ENCODE measurements around the gene BAHD1. TPM values are rescaled to one million over a fixed set of nuclear protein-coding genes. Genes with fewer than 3 reads are reported as not detected.

The BAHD1 gene
- total RNA-seq, 2 donors from 2014 or later, result 30.2 to 32.1 TPM

DNA sequence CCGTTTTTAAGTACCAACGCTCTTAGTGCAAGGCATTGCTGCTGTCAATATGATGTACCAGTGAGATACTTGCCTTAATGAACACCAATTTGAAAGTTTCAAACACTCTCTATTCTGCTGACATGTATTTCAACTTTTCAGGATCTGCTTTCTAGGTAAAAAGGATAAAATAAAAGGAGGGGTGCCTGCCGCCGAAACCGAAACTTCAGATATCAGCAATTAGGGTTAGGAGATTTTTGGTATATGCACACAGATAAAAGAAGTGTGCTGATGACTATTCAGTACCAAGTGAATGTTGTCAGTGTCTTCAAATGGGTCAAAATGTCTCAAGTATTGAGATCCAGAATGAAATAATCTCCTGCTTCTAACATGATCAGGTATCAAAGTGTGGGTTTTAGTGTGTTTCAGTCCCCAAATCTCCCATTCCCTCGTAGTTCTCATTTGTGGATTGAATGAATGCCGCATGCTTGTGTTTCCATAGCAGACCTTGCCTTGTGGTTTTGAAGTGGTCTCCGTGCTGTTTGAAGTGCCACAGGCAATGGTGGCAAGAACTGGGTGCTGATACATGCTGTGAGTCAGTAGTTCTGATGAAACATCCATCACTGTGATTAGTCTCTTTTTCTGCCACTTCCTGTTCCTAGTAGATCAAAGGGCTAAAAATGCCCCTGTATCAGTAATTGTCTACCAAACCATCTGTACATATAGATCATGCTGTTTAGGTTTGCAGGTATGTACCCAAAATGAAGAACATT lies 52.5 kb downstream of the BAHD1 start:
- peak in 1 of 3 donors; percentile 39 for DNase-seq

DNA sequence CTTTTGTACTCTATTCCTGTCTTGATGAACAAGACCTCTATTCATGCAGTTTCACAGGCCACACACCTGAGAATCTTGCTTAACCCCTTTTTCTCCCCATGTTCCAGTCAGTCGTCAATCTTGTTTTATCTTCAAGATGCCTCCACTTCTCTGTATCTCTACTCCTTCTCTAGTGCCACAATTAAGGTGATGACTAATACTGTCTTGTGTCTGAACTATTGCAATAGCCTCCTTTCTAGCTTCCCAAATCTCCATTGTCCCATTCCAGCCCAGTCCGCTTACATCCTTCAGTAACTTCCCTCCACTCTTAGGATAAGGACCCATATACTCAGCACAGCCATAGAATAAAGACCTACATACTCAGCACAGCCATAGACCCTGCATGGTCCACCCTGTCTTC lies 54.8 kb downstream of the BAHD1 start:
- H3K4me1 Mint-ChIP-seq, result peaks cover 22% of the 10 kb centered on the region
- DNase-seq, result no peak
- no peak for ATAC-seq
- no peaks in the 10 kb centered on the region for H3K9me3 ChIP-seq (ENCODE audit: control insufficient read depth, low read length, poor library complexity, severe bottlenecking)
- peaks cover 11% of the 10 kb centered on the region for H3K27me3 Mint-ChIP-seq
- no peaks in the 10 kb centered on the region for H3K36me3 Mint-ChIP-seq (ENCODE audit: low read depth)
- no peak overlapping the region for H3K27ac Mint-ChIP-seq
- H3K4me3 Mint-ChIP-seq, result no peak overlapping the region

More for the DNA sequence above, 52.5 kb downstream of the BAHD1 start:
- Mint-ChIP-seq H3K4me1 (peaks cover 22% of the 10 kb centered on the region), H3K36me3 (ENCODE audit: low read depth) (no peaks in the 10 kb centered on the region), H3K4me3 (peak overlapping the region; percentile 87), H3K27ac (peak overlapping the region; percentile 87), H3K27me3 (peaks cover 2% of the 10 kb centered on the region)
- H3K9me3 ChIP-seq (ENCODE audit: control insufficient read depth, low read length, poor library complexity, severe bottlenecking), result no peaks in the 10 kb centered on the region
- ATAC-seq, result peak; percentile 93

DNA sequence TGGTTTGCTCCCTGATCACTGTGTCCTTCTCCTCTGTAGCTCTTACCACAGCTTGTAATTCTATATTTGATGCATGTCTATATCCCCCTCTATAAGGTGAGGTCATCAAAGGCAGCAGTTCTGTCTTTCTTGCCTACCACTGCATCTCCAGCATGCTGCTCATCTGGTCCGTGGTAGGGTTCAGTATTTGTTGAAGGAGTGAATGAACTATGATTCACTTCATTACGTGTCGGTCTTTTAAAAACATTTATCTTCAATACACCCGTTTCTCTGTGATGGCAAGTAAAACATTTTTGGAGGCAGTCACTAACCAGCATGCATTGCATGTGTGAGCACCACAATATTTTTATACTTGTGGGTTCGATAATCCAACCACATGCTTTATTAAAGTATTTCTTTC lies 57.7 kb downstream of the BAHD1 start:
- Mint-ChIP-seq H3K4me3 (no peak overlapping the region), H3K36me3 (ENCODE audit: low read depth) (no peaks in the 10 kb centered on the region), H3K27ac (no peak overlapping the region), H3K27me3 (peaks cover 21% of the 10 kb centered on the region), H3K4me1 (peaks cover 15% of the 10 kb centered on the region)
- ATAC-seq (no peak), DNase-seq (no peak)
- H3K9me3 ChIP-seq (ENCODE audit: control insufficient read depth, low read length, poor library complexity, severe bottlenecking), result no peaks in the 10 kb centered on the region

DNA sequence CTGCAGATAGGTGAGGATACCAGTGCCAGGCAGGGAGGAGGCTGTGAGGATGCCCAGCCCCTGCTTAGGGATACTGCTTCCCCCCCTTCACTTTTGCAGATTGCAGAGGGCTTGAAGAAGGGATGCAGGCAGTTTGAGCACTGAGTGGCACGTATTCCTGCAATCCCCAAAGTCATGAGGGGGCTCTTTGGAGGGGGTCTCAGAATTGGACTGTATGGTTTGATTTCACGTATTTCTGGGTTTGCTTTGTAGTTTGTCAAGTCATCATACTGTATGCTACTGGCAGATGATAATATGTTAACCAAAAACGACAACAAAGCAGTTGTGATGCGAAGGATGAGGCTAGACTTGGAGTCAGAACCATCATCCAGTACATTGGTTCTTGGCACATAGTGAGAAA lies 58.1 kb downstream of the BAHD1 start:
- ATAC-seq, result no peak
- no peak overlapping the region for H3K4me3 Mint-ChIP-seq
- peaks cover 10% of the 10 kb centered on the region for H3K4me1 Mint-ChIP-seq
- H3K9me3 ChIP-seq (ENCODE audit: control insufficient read depth, low read length, poor library complexity, severe bottlenecking), result no peaks in the 10 kb centered on the region
- peaks cover 21% of the 10 kb centered on the region for H3K27me3 Mint-ChIP-seq
- DNase-seq, result no peak
- no peaks in the 10 kb centered on the region for H3K36me3 Mint-ChIP-seq (ENCODE audit: low read depth)
- H3K27ac Mint-ChIP-seq, result no peak overlapping the region

DNA sequence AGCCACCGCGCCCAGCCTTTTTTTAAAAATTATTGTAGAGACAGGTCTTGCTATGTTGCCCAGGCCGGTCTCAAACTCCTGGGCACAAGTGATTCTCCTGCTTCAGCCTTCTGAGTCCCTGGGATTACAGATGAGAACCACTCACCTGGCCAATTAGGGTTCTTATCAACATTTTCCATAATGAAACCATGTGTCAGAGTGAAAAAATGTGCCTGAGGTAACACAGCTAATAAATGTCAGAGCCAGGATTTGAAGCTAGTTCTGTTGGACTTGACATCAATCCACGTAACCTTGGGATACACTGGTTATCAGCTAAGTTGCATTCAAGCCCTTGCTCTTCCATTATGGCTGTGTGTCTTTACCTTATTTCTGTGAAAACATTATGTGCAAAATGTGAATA lies 59.2 kb downstream of the BAHD1 start:
- no peak overlapping the region for H3K4me3 Mint-ChIP-seq
- DNase-seq, result no peak
- H3K9me3 ChIP-seq (ENCODE audit: control insufficient read depth, low read length, poor library complexity, severe bottlenecking), result no peaks in the 10 kb centered on the region
- H3K4me1 Mint-ChIP-seq, result peaks cover 5% of the 10 kb centered on the region
- H3K36me3 Mint-ChIP-seq (ENCODE audit: low read depth), result no peaks in the 10 kb centered on the region
- peaks cover 28% of the 10 kb centered on the region for H3K27me3 Mint-ChIP-seq
- H3K27ac Mint-ChIP-seq, result no peak overlapping the region
- no peak for ATAC-seq

DNA sequence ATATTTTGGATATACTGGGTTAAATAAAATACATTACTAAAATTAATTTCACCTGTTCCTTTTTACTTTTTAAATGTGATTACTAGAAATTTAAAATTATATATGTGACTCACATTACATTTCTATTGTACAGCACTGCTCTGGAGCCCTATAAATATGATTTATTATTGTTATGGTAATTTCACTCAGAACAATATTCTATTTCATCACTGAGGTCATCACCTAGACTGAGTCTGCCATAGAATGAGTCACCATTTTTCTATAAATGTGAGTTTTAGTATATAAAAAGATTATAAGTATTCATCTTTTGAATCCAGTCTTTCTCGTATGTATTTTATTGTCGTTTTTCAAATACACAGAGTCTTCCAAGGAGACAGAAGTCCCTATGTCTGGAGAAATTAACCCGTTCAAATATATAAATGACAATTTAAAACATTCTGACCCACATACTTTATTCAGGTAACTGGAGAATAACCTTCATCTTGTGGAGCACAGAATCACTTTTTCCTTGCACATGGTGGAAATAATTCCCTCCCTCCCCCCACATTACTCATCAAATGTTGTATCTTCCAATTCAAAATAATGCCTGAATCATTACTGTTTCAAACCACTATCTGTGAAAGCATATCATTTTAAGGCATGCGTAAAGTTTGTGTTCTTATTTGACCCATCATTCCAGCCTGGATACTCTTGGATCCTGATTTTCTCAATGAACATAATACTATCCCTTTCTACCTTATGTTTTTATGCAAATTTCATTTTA lies 60.0 kb downstream of the BAHD1 start:
- Mint-ChIP-seq H3K4me3 (no peak overlapping the region), H3K4me1 (peaks cover 2% of the 10 kb centered on the region), H3K27ac (no peak overlapping the region), H3K27me3 (peaks cover 31% of the 10 kb centered on the region), H3K36me3 (ENCODE audit: low read depth) (no peaks in the 10 kb centered on the region)
- no peak for ATAC-seq
- no peak for DNase-seq
- H3K9me3 ChIP-seq (ENCODE audit: control insufficient read depth, low read length, poor library complexity, severe bottlenecking), result no peaks in the 10 kb centered on the region

DNA sequence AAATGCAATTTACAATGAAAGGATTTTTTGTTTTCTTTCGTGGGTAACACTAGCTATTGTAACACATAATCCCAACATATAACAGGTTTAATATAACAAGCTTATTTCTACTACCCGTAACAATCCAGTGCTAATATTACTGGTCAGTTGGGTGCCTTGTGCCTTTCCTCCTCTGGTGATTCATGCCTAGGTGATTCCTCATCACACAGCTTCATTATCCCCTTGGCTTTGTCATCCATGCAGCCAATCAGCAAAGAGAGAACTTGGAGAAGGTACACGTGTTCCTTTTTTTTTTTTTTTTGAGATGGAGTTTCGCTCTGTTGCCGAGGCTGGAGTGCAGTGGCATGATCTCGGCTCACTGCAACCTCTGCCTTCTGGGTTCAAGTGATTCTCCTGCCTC lies 60.7 kb downstream of the BAHD1 start:
- Mint-ChIP-seq H3K27me3 (peaks cover 37% of the 10 kb centered on the region), H3K4me3 (no peak overlapping the region), H3K4me1 (no peaks in the 10 kb centered on the region), H3K36me3 (ENCODE audit: low read depth) (no peaks in the 10 kb centered on the region), H3K27ac (no peak overlapping the region)
- ATAC-seq (no peak), DNase-seq (no peak)
- no peaks in the 10 kb centered on the region for H3K9me3 ChIP-seq (ENCODE audit: control insufficient read depth, low read length, poor library complexity, severe bottlenecking)

DNA sequence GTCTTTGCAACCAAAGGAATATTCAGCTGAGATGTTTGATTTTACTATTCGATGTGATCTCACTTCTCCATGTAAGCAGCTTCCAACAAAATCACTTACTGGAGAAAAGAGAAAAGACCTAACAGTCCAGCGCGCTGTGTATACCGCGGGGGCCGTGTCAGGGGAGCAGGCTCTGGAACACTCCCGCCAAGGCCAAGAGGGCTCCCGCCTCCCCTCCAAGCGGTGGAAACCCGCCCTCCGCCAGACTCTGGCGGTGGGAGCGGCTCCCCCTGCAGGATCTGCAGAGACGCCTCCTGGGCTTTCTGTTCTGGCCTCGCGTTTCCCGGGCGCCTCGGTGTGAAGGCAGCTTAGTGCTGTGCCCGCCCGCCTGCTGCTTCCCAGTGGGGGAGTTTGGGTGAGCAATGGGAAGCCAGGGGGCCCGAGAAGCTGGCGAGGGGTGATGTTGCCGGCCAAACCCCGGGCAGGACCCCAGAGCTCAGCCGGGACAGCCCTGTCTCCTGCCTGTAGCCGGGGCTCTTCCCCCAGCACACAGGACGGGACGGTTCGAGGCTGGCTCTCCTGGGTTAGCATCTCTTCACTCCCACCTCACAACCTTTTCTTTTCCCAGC lies 66.3 kb downstream of the BAHD1 start:
- ATAC-seq, result peak; percentile 78
- H3K27ac Mint-ChIP-seq, result no peak overlapping the region
- H3K36me3 Mint-ChIP-seq (ENCODE audit: low read depth), result peaks cover 2% of the 10 kb centered on the region
- H3K4me1 Mint-ChIP-seq, result peaks cover 22% of the 10 kb centered on the region
- H3K27me3 Mint-ChIP-seq, result peaks cover 68% of the 10 kb centered on the region
- H3K4me3 Mint-ChIP-seq, result peak overlapping the region; percentile 39
- DNase-seq, result peak; percentile 45 to 48 (median 46)
- H3K9me3 ChIP-seq (ENCODE audit: control insufficient read depth, low read length, poor library complexity, severe bottlenecking), result no peaks in the 10 kb centered on the region

DNA sequence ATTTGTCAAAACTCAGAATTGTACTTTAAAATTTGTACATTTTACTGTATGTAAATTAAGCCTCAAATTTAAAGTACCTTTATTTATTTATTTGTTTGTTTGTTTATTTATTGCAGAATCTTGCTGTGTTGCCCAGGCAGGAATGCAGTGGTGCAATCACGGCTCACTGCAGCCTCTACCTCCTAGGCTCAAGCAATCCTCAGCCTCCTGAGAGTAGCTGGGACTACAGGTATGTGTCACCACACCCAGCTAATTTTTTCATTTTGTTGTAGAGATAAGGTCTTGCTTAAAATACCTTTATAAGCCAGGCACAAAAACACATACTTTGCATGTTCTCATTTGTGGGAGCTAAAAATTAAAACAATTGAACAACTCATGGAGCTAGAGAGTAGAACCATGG lies 67.5 kb downstream of the BAHD1 start:
- Mint-ChIP-seq H3K4me3 (no peak overlapping the region), H3K4me1 (peaks cover 25% of the 10 kb centered on the region), H3K27me3 (peaks cover 69% of the 10 kb centered on the region), H3K36me3 (ENCODE audit: low read depth) (peaks cover 10% of the 10 kb centered on the region), H3K27ac (no peak overlapping the region)
- DNase-seq (no peak), ATAC-seq (no peak)
- no peaks in the 10 kb centered on the region for H3K9me3 ChIP-seq (ENCODE audit: control insufficient read depth, low read length, poor library complexity, severe bottlenecking)

DNA sequence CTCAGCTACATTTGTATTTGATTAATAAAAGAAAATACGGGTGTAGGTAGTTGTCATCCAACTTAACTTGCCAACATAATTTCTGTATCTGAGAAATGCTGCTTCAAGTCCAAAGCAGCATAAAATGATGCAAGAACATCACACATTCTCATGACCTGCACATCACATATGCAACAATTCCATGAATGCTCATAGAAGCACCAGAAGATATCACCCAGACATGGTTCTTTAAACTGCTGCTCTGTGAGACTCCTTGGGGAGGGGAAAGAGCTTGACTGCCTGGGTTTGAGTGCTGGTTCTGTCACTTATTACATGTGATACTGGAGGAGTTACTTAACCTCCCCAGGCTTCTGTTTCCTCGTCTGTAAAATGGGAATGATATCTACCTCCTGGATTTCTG lies 69.4 kb downstream of the BAHD1 start:
- ATAC-seq, result no peak
- no peaks in the 10 kb centered on the region for H3K9me3 ChIP-seq (ENCODE audit: control insufficient read depth, low read length, poor library complexity, severe bottlenecking)
- Mint-ChIP-seq H3K4me3 (no peak overlapping the region), H3K27me3 (peaks cover 72% of the 10 kb centered on the region), H3K4me1 (peaks cover 26% of the 10 kb centered on the region), H3K36me3 (ENCODE audit: low read depth) (peaks cover 11% of the 10 kb centered on the region), H3K27ac (no peak overlapping the region)
- DNase-seq, result no peak

DNA sequence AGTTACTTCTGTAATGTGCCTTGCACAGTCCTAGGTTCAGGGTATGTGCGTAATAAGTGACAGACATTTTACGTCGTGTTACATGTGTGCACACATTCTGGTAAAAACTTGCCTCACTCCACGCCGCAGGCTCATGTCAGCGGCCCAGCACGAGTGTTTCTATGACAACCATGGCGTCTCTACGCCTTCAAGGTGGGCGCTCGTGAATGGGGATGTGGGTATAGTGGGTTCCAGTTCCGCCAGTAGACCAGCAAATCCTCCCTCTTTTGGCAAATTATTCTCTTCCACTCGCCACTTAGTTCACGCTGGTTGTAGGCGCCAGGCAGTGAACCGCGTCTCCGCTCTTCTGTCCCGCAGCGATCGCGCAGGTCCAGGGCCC lies 70.3 kb downstream of the BAHD1 start:
- Mint-ChIP-seq H3K27me3 (peaks cover 74% of the 10 kb centered on the region), H3K36me3 (ENCODE audit: low read depth) (peaks cover 13% of the 10 kb centered on the region), H3K4me3 (peak overlapping the region; percentile 90), H3K4me1 (peaks cover 28% of the 10 kb centered on the region), H3K27ac (no peak overlapping the region)
- no peak for DNase-seq
- H3K9me3 ChIP-seq (ENCODE audit: control insufficient read depth, low read length, poor library complexity, severe bottlenecking), result no peaks in the 10 kb centered on the region
- peak; percentile 64 for ATAC-seq

DNA sequence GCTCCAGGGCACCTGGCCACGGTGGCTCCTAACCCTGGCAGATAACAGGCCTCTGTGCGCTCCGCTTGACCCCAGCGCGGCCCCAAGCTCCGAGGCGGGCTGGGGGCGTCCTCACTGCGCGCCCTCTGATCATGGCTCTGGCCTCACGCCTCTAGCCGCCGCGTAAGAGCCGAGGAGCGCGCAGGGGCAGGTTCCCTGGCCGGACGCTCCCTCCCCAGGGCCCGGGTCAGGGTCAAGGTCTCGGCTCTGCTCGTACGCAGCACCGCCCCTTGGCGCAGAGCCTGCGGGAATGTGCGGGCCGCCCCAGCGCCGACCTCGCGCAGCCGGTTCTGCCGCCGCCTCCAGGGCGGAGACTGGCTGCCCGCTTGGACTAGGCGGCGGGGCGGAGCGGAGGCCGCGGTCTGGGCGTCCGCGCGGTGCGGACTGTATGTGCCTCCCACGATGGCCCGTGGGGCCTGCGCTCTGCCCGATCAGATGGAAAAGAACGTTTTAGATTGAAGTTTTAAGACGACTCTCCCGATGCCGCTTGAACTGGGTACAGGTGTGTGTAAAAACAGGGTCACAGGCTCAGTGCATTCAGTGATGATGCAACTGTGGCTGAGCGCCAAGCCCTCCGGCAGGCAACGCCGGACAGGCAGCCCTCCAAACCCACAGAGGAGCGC lies 70.8 kb downstream of the BAHD1 start:
- ATAC-seq, result peak; percentile 47

DNA sequence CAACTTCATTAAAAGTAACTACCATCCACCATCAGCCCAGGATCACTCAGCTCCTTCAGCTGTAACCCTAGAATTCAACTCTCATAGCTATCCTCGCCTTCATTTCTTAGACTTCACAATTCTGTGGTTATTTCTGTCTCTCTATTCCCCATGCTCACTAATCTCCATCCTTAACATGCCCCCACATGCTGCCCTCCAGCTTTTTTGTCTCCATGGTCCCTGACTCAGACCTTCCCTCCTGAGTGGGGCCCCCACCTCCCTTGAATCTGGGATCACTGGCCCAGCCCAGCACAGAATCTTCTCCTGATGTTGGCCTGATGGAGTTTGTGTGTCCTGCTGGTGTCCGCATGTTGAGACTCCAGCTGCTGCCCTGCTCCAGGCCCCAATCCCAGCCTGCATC lies 71.7 kb downstream of the BAHD1 start:
- H3K27me3 Mint-ChIP-seq, result peaks cover 60% of the 10 kb centered on the region
- H3K27ac Mint-ChIP-seq, result no peak overlapping the region
- peaks cover 21% of the 10 kb centered on the region for H3K4me1 Mint-ChIP-seq
- peak overlapping the region; percentile 90 for H3K4me3 Mint-ChIP-seq
- ATAC-seq, result no peak
- DNase-seq, result no peak
- H3K36me3 Mint-ChIP-seq (ENCODE audit: low read depth), result peaks cover 13% of the 10 kb centered on the region
- no peaks in the 10 kb centered on the region for H3K9me3 ChIP-seq (ENCODE audit: control insufficient read depth, low read length, poor library complexity, severe bottlenecking)

More for the DNA sequence above, 70.8 kb downstream of the BAHD1 start:
- Mint-ChIP-seq H3K4me1 (peaks cover 28% of the 10 kb centered on the region), H3K4me3 (peak overlapping the region; percentile 90), H3K36me3 (ENCODE audit: low read depth) (peaks cover 13% of the 10 kb centered on the region), H3K27ac (no peak overlapping the region), H3K27me3 (peaks cover 68% of the 10 kb centered on the region)
- no peaks in the 10 kb centered on the region for H3K9me3 ChIP-seq (ENCODE audit: control insufficient read depth, low read length, poor library complexity, severe bottlenecking)
- peak in 1 of 3 donors; percentile 9 for DNase-seq

Measured in T-helper 17 cell (primary cell).